ENCODE data around the gene EPB41L3. TPM values are rescaled to one million over a fixed set of nuclear protein-coding genes. Genes with fewer than 3 reads are reported as not detected.

Gene EPB41L3
- polyA plus RNA-seq, 1 donor: 65.5 TPM

Other genes starting within 250 kb of the EPB41L3 start
- gene ZBTB14, start 248.3 kb downstream of the EPB41L3 start, polyA plus RNA-seq: 13.4 TPM